Neural cell (in vitro differentiated cells): ENCODE measurements around the gene BTG1.

Source experiments
- CTCF ChIP-seq: fragments of 450-650 bp; IDR thresholded peaks from 2 replicates; pipeline ENCODE4 v1.5.1; 2014; ENCODE audit warnings: antibody characterized with exemption, mild to moderate bottlenecking, moderate library complexity; ENCODE audit not compliant: poor library complexity, severe bottlenecking
- EP300 ChIP-seq: fragments of 450-650 bp; conservative IDR thresholded peaks from 2 replicates; pipeline ENCODE4 v1.6.1; 2014; ENCODE audit warnings: antibody characterized with exemption, mild to moderate bottlenecking, moderate library complexity; ENCODE audit not compliant: poor library complexity, severe bottlenecking
- EZH2 ChIP-seq: fragments of 200-600, 300-800 bp; shearing (Covaris generic), sonication (generic); IDR thresholded peaks from 2 replicates; pipeline ENCODE4 v1.6.1; 2014; ENCODE audit warnings: antibody characterized with exemption, low read length, borderline replicate concordance, mild to moderate bottlenecking; ENCODE audit not compliant: insufficient read depth, poor library complexity, severe bottlenecking
- MXI1 ChIP-seq: fragments of 450-650 bp; conservative IDR thresholded peaks from 2 replicates; pipeline ENCODE4 v1.6.1; 2014; ENCODE audit warnings: antibody characterized with exemption, mild to moderate bottlenecking; ENCODE audit not compliant: poor library complexity, severe bottlenecking
- RAD21 ChIP-seq: fragments of 450-650 bp; conservative IDR thresholded peaks from 2 replicates; pipeline ENCODE4 v1.6.1; 2014; ENCODE audit warnings: antibody characterized with exemption, mild to moderate bottlenecking, moderate library complexity
- REST ChIP-seq: IDR thresholded peaks from 2 replicates; pipeline ENCODE4 v1.6.1; 2012; ENCODE audit warnings: borderline replicate concordance
- TAF1 ChIP-seq: IDR thresholded peaks from 2 replicates; pipeline ENCODE4 v1.6.1; 2012; ENCODE audit warnings: low read depth

GRCh38 chr12:92124689-92125029, 21.0 kb downstream of the BTG1 start:
- TF ChIP-seq CTCF = no peak
- TF ChIP-seq EZH2 = no peak
- no peak for TF ChIP-seq RAD21
- no peak for TF ChIP-seq TAF1
- no peak for TF ChIP-seq EP300
- TF ChIP-seq MXI1 = no peak
- TF ChIP-seq REST = no peak
